HG02943 (cell line): ENCODE data around the gene PDE4D.

Source experiments
- ATAC-seq: cut with Tn5 transposase; IDR thresholded peaks from one replicate; pipeline ENCODE4 v1.9.1; 2021; ENCODE audit warnings: mild to moderate bottlenecking, low read depth, moderate library complexity; ENCODE audit not compliant: unreplicated experiment

PDE4D gene

DNA sequence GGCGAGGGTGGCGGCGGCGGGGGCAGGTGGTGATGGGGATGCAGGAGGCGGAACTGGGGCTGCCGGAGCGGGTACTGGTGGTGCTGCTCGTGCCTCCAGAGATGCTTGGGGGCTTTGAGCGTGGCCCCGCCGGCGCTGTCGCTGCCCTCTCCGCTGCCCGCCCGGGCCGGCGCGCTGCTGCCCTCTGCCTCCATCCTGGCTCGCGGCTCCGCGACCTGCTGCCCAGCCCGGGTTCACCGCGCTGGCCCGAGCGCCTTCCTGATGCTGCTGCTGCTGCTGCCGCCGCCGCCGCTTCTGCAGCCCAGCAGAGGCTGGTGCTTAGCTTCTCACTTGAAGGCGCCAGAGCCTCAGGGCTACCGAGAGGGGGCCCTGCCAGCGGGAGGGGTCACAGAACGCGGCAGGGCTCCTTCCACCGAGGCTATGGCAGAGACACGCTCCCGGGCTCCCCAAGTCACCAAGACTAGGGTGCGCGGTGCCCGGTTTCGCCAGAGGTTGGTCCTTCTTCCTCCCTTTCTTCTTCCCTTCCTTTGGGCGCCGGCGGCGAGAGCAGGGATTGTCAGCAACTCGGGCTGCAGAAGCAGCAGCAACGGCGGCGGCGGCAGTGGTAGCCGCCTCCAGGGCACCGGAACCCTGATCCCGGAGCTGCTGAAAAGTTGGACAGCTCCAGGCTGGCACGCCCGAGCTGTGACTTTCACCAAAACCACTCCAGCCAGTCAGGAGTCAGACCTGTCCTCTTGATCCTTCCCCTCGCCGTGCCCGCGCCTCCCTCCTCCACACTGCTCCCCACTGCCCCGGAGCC is at the start of gene PDE4D:
Gene PDE4D, minus strand, starts transcription at position 298 of the 799 bp plus-strand sequence.
- no peak for ATAC-seq

- ATAC-seq, result no peak
Observed at GRCh38 chr5:59937633-59938032, 44.1 kb upstream of the PDE4D start.

- ATAC-seq, result no peak
Observed at GRCh38 chr5:59923465-59923864, 29.9 kb upstream of the PDE4D start.

GRCh38 chr5:59922220-59922619 is 28.7 kb upstream of the PDE4D start:
- no peak for ATAC-seq

DNA sequence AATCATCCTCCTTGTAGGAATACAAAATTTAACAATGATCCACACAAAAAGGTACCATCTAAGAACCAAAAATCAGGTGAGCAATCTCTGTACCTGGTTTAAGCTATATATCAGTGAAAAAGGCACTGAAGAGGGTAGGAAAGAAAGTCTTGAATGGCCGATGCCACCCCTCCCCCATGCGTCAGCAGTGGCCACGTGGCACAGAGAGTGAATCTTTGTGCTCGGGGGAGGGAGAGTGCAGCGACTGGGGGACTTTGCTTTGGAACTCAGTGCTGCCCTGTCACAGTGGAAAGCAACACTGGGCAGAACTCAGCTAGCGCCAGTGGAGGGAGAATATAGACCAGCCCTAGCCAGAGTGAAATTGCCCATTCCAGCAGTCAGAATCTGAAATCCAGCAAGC is 28.3 kb upstream of the PDE4D start:
- no peak for ATAC-seq

DNA sequence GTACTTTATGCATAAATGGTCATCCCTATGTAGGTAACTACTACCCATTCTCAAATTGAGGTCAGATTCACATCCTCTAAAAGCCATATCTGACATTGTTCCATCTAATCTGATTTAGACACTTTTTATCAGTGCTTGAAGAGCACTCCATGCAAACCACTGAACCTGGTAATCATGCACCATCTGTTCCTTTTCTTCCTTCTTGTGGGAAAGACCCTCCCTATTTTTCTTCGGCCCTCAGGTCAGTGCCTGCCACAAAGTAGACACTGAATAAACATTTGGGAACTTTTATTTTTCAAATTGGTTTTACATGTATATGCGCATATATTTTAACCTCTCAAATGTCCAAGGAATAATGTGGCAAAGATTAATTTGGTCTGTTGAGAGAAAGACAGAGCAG is 26.0 kb upstream of the PDE4D start:
- no peak for ATAC-seq

DNA sequence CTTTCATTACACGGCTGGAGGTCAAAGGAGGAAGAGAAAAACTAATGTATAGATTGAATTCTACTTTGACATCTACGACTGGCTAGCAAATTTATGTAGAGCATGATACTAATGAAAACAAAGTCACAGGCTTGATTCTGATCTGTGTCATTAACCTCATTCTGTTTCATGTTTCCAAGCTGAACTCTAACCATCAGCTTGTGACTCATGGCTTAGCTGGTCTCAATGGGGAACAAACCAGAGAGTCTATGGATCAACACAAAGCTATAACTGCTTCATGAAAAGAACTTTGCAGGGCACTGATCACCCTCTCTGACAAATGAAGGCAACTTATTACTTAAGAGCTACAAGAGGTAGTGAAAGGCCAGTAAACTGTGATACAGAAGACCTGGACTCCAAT is 23.6 kb upstream of the PDE4D start:
- ATAC-seq, result no peak

- ATAC-seq, result no peak
Observed at GRCh38 chr5:59905188-59905587, 11.7 kb upstream of the PDE4D start.

GRCh38 chr5:59897075-59897474 is 3.5 kb upstream of the PDE4D start:
- ATAC-seq, result no peak

DNA sequence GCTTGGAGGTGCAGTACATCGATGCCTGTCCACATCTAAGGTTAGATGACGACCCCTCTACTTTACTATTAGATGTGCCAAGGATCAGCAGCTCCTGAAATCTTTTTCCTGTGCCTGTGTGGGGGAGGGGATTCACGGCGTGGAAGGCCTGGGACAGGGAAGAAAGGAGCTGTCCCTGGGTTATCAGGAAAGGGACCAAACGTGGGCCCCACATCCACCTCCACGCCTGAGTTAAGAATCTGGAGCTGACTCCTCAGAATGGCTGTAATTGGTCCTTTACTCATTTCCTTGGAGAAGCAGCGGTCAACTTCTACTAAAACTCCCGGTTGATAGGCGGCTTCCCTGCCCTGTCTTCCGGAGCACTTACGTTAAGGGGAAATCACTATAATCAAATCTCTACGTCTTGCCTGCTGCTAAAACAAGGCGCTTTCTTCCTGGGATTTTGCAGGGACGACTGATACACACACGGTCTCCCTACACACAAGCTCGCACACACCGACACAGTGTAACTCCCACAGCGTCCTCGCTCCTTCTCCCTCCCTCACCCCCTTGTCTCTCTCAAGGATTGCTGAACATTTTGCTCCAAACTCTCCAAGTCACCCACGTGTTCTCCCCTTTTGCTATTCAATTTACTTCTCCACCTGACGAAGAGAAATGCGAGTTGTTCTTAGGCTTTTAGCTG is 1.4 kb downstream of the PDE4D start:
- ATAC-seq, result no peak

GRCh38 chr5:59887274-59887673 is 6.3 kb downstream of the PDE4D start:
- ATAC-seq, result no peak

DNA sequence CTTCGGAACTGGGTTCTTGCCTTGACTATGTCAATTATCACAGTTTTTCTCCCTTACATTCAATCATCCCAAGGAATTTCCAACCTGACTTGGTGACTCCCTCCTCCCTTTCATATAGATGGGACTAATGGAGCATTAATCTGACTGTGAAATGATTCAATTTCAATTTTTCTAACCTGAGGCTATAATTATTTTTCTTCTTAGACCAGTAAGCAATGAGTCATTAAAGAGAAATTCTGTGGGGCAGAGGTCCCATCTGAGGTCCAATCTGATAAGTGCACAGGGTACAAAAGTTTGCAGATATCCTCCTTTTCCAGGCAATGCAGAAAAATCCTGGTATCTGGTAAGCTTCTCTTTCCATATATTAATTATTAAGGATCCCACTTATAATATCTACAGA is 18.9 kb downstream of the PDE4D start:
- no peak for ATAC-seq

- ATAC-seq, result no peak
Observed at GRCh38 chr5:59873113-59873512, 20.4 kb downstream of the PDE4D start.

DNA sequence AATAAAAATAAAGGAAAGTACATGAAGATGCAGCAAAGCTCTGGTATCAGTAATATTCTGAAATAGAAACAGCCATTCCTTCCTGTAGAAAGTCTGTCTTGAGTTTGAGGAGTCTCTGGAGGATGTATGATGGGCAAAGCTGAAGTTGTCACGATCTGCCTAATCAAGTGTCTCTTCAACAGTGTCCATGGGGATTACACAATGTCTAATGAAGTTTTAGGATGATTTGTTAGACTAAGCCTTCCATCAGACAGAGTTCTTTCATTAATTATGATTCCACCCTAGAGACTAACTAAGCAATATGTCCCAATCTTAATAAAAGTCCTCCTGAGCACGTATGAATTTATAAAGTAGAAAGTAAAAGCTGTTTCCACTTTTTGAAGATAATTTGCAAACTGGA is 26.9 kb downstream of the PDE4D start:
- ATAC-seq, result no peak

- ATAC-seq, result no peak
Observed at GRCh38 chr5:59864718-59865117, 28.8 kb downstream of the PDE4D start.

- ATAC-seq, result no peak
Observed at GRCh38 chr5:59863777-59864176, 29.7 kb downstream of the PDE4D start.

DNA sequence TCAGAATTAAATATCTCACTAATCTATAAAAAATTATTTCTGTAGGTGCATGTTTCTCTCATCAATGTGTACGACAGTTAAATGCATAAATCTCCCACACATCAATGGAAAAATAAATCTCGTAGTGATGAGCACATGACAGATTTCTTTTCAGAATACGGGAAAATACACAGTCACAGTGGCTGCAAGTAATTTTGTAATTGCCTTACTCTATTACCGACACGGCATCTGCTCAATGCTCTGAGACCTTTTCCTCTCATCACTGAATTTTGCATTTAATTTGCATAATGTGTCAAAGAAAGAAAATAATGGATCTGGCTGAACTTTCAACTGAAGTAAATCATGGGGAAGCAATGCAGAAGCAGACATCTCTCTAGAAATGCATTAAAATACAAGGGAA is 37.2 kb downstream of the PDE4D start:
- no peak for ATAC-seq

DNA sequence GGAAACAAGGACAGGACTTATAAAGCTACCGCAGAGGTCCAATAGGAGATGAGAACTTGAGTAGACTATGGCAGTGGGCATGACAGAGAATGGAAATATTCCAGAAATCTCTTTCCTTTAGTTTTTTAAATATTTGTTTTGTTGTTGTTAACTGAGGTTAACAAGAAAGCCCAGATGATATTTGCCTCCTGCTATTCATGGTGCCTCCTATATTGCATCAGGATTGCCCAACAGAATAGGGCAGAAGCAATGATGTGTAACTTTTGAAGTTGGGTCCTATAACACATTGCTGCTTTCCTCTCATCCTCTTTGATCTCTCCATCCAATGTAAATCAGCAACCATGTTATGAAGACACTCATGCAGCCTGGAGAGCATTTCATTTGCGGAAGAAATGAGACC is 42.8 kb downstream of the PDE4D start:
- ATAC-seq, result no peak

GRCh38 chr5:59847586-59847985 is 45.9 kb downstream of the PDE4D start:
- no peak for ATAC-seq

GRCh38 chr5:59845730-59846129 is 47.8 kb downstream of the PDE4D start:
- ATAC-seq, result no peak

DNA sequence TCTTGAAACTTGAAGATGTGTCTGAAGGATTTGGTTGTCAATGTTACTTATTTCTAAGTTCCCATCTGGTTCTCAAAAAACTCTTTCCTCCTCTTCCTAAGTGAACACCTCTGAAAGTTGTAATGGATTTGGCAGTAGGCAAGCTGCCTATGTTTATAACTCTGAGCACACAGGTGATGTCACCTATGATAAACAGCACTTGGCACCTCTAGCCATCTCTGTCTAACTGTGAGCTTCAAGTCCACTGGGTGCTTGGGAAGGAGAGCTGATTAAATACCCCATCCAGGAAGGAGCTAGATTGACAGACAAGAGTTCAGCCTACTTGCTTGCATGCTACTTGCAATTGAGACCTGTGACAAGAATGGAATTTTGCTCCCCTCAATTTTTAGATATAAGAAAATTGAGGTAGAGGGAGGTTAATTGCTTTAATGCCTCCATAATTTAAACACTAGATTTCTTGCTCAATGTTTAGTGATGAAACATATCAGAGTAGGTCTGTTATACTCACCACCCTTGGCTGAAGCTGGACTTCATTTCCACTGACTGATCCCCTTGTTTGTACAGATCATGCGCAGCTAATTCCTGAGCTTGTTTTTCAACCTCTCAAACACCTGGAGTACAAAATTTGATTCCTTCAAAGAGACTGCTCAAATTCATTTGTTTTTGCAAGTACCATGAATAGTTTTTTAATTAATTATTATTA is 49.9 kb downstream of the PDE4D start:
- ATAC-seq, result no peak

GRCh38 chr5:59842999-59843398 is 50.5 kb downstream of the PDE4D start:
- ATAC-seq, result no peak
